GM19023 (cell line): ENCODE data around the gene DBNDD2.

Source experiments
- ATAC-seq: cut with Tn5 transposase; IDR thresholded peaks from one replicate; pipeline ENCODE4 v1.9.1; 2021; ENCODE audit warnings: mild to moderate bottlenecking, moderate library complexity; ENCODE audit not compliant: unreplicated experiment

DBNDD2 gene

DNA sequence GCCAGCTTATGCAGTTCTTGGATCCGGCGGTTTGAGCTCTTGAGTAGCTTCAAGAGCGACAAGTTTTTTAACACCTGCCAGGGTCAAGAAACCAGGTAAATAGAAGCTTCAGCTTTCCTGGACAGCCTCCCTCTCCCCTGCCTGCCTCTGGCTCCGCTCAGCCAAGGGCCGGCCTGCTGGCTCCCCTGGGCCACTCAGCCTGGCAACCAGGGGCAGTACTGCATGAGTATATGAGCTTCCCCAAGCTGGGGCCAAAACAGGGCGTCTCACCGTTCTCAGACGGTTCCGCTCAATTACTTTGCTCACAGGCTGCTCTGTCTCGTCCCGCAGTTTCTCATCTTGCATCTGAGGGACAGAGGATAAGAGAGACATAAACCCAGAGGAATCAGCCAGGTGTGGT, 30.8 kb upstream of the DBNDD2 start:
- no peak for ATAC-seq

DNA sequence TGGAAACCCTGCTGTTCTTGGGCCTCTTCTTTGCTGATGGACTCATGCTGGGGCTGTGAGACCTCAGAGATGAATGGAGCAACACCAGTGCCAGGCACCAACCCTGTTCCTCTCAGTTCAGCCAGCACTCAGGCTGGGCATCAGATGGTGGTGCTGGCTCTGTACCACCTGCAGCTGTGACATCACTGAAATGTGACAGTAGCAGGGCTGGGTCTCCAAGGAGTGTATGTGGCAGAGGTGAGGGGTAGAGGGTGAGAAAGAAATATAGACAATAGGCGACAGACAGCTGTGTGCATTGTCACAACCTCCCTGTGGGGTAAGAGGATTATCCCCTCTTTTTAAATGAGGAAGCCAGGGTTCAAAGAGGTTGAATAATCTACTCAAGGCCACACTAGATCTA, 29.9 kb upstream of the DBNDD2 start, which contains the start of gene TP53TG5:
TP53TG5 (minus strand) TSS at position 135 of the 400 bp plus-strand sequence; CDS start at position 46, 89 bp downstream.
- ATAC-seq = no peak

DNA sequence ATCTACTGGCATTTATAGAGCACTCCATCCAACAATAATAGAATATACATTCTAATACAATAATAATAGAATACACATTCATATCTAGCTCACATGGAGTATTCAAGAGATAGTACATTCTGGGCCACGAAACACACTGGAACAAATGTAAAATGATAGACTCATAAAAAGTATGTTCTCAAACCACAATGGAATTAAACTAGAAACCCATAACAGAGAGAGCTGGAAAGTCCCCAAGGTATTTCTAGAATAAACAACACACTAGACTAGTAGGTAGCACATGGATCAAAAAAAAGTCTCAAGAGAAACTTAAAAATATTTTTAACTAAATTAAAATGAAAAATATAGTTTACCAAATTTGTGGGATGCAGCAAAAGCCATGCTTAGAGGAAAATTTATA, 20.8 kb upstream of the DBNDD2 start:
- no peak for ATAC-seq

DNA sequence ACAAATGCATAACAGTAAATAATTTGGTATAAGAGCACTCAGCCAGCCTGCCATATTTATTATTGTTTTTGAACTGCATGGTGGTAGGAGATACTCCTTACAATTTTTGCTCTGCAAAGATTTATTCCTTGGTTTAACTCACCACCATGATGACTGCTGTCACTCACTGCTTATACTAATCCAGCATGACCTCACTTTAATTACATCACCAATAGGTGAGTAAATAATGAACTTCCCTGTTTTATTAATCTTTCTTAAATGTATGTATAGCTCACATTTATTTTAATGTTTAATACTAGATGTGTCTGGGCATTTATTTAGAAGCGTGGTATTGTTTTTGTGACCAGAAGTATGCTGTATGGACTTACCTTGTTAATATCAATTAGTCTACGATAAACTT, 17.2 kb upstream of the DBNDD2 start:
- ATAC-seq = no peak

DNA sequence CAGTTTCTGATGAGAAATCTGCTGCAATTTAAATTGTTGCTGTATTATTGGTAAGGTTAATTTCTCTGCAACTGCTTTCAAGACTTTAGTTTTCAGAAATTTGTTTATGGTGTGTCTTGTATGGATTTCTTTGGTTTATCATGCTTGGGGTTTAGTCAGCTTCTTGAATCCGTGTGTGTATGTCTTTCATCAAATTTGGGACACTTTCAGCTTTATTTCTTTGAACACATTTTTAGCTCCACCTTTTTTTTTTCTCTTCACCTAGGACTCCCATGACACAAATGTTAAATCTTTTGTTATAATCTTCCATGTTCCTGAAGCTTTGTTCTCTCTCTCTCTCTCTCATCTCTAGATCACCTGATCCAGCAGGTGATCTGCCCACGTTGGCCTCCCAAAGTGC, 16.5 kb upstream of the DBNDD2 start:
- ATAC-seq = no peak

DNA sequence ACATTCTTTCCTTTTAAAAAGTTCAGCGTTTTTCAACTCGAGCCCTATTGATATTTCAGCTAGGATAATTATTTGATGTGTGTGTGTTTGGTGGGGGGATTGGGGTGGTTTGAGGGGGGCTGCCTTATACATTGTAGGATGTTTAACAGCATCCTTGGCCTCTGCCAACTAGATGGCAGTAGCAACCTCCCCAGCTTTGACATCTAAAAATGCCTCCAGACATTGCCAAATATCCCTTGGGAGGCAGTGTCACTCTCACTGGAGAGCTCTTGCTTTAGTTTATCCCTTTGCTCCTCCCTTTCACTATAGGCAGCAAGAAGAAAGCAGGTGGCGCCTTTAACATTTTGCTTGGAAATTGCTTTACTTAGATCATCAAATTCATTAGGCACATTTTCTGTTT, 15.4 kb upstream of the DBNDD2 start:
- ATAC-seq = no peak

DNA sequence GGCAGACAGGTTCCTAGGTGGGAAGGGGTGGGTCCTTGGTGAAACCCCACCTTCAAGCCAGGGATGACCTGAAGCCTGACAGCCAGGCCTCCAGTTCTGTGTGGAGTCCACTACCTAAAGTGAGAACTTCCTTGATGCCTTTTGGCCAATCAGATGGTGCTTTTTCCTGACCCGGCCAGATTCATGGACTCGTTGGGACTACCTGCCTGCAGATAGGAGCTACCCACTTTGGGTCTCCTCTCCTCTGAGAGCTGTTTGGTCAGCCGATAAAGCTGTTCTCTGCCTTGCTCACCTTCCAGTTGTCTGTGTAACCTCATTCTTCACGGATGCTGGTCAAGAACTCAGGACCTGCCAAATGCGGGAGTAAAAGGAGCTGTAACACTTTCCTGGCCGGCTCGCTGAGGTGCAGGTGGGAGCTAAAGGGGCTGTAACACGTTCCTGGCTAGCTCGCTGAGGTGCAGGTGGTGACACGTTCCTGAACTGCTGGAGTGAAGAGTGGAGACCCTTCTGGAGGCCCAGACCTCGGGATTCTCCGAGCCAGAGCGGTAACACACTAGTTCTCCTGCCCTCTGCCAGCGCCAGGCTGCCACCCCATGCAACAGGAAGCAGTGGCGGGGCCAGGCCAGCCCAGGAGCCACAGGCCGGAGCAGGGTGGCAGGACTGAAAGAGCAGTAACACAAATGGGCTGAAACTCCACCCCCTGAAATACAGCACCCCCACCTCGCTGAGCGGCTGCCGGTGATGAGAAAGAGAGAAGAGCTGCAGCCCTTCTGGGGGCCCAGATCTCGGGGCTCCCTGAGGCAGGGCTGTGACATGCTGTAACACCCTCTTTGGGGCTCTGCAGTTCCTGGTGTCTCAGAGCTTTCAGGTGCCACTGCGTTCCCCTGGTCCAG, 13.6 kb upstream of the DBNDD2 start:
- ATAC-seq = no peak

DNA sequence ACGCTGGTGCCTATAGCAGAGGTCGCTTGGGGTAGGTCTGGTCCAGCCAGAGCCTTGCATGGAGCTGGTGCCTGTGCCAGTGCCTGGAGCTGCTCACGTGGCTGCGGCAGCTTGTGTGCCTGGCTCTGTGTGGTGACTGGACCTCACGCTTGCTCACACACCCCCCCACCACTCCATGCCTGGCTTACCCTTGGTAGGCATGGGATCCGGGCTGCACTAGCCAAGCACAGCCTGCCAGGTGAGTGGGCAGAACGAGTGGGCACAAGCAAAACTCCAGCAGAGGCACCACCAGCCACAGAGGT, 13.0 kb upstream of the DBNDD2 start:
- ATAC-seq = no peak

DNA sequence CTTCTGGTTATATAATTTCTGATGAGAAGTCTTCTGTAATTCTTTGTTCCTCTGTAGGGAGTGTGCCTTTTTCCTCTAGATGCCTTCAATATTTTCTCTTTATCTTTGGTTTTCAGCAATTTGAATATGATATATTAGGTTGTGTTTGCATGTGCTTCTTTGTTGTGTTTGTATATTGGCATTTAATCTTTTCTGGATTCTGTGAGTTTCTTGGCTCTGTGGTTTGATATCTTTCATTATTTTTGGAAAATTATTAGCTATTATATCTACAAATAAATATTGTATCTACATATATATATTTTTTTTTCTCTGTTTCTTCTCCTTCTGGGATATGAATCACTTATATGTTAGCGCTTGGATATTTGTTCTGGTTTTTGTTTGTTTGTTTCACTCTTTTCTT, 9.1 kb upstream of the DBNDD2 start:
- ATAC-seq = no peak

DNA sequence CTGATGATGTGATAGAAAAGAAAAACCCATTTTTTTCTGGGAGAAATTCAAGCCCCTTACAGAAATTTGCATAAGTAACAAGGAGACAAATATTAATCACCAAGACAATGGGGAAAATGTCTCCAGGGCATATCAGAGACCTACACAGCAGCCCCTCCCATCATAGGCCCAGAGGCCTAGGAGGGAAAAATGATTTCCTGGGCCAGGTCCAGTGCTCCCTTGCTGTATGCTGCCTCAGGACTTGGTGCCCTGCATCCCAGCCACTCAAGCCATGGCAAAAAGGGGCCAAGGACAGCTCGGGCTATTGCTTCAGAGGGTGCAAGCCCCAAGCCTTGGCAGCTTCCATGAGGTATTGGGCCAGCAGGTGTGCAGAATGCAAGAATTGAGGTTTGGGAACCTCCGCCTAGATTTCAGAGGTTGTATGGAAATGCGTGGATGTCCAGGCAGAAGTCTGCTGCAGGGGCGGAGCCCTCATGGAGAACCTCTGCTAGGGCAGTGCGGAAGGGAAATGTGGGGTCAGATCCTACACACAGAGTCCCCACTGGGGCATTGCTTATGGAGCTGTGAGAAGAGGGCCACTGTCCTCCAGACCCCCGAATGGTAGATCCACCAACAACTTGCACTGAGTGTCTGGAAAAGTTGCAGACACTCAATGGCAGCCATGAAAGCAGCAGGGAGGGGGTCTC, 7.6 kb upstream of the DBNDD2 start:
- no peak for ATAC-seq

DNA sequence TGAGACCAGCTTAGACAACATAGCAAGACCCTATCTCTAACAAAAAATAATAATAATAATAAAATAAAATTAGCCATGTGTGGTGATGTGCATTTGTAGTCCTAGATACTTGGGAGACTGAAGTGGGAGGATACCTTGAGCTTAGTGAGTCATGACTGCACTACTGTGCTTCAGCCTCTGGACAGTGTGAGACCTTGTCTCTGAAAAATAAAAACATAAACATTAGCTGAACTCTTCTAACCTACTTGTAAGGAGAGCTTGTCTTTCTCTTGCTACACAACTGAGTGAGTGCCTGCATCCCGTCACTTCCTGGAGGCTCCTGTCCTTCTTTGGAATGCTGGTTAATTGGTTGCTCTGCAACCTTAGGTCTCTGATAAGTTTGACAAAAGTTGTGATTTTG, 5.1 kb upstream of the DBNDD2 start:
- no peak for ATAC-seq

DNA sequence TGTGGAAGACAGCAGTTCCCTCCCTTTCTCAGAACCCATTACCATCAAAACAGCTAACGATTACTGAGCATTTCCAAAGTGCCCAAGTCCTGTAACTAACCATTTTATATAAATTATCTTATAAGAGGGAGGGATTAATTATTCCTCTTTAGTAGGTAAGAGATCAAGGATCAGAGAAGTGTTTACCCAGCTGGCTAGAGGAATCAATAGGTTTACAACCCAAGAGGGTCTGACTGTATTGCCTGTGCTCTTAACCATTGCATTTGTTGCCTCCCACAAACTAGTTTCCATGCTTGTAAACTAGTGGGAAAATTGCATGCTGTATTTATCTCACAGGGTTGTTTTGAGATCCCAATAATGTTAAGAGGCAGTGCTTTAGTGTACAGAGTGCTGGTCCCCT, 3.7 kb upstream of the DBNDD2 start:
- no peak for ATAC-seq

DNA sequence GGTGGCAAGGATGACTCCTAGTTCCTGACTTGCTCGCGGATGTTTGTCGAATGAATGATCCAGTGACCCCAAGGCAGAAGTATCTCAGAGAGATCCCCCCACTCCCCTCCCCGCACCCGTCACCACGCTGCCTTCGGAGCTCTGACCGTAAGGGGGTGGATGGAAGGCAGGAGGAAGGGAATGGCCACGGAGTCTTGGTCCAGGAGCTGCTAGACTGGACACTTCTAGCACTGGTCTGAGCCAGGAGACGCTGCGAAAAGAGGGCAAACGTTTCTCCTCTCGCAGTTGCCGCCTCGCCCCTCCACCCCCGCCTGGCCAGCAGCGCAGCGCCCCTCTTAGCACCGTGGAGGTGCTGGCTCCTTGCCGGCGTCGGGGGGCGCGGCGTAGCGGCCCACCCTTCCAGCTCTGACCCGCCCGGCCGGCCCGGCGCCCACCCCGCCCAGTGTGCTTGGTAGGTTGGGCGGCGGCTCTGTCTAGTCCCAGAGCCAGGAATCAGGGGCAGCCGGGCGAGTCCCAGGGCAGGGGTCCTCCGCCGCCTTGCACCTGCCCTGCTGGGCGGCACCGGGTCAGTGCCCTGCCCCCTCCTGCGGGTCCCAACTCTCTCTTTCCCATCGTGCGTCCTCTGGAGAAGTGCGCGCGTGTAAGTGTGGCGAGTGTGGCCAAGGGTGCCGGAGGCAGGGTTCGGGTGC, 2.4 kb upstream of the DBNDD2 start:
- no peak for ATAC-seq

DNA sequence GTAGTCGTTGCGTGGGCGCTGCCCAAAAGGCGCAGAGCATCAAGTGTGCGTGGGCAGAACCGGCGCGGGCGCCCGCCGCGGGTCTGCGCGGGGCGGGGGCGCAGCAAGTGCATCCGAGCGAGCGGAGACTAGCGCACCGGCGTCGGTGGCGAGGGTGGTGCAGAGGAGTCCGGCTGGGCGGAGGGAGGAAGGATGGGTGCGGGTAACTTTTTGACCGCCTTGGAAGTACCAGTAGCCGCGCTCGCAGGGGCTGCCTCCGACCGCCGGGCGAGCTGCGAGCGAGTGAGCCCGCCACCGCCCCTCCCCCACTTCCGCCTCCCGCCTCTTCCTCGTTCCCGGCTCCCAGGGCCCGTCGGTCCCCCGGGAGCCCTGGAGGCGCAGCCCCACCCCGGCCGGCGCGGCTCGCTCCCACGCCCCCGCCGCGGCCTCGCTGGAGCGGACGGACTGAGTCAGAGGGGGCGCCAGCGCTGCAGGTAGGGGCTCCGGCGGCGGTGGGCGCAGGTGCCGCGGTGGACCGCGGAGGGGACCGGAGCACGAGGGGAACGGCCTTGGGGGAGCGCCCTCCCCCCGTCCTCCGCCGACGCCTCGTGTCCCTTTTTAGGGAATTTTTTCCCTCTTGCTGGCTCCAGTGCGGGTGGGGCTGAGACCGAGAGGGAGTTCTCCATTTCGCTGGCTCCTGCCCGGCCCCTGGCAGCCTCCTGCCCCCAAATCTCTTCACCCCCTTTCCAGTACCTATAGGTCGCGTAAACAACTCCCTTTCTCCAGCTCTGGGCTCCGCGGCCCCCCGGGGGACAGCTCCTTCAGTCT, 1.6 kb upstream of the DBNDD2 start:
- no peak for ATAC-seq

DNA sequence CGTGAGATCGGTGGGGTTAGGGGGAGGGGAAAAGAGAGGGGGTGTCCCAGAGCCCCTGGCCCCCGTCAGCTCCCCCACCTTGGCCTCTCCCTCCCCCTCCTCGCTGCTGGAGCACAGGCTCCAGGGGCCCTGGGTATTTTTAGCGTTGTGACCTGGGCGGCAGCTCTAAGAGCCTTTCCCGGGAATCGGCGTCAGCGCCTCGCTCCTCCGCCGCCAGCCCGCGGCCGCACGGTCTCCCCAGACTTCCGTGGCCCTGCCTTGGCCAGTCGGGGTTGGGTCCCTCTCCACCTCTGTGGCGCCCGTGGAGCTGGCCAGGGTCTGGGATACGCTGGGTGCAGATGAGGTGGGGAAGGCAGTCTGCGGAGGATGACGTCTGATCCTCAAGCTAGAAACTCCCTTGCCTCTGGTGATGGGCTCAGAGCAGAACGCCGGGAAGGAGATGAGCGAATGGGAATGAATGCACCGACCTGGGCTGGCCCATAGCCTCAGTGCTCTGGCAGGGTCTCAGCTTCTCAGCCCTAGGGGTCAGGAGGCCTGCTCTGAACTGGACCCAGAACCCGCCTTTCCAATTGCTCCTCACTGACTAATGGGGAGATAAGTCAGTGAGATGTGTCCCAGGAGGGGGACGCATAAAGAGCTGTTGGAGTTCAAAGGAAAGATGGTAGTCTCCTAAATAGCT, 883 bp upstream of the DBNDD2 start:
- no peak for ATAC-seq

DNA sequence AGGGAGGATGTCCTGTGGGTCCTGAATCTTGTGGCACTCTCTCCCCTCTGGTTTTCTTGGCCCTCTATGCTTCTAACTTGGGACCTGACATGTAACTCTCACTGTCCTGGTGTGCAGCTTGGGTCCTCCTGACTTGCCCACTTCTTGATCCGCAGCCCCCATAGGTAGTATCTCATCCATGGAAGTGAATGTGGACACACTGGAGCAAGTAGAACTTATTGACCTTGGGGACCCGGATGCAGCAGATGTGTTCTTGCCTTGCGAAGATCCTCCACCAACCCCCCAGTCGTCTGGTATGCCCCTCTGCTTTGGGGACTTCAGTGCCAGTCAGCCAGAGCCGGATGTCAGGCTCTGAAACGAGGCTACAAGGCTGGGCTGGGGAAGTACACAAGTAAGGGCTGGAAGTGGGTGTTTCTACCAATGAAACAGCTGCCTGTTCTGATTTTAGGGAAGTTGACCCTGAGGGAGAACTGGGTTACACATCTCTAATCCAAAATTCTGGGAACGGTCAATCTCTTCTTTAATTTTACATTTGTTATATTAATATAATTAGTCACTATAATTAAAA, 641 bp downstream of the DBNDD2 start:
- no peak for ATAC-seq

DNA sequence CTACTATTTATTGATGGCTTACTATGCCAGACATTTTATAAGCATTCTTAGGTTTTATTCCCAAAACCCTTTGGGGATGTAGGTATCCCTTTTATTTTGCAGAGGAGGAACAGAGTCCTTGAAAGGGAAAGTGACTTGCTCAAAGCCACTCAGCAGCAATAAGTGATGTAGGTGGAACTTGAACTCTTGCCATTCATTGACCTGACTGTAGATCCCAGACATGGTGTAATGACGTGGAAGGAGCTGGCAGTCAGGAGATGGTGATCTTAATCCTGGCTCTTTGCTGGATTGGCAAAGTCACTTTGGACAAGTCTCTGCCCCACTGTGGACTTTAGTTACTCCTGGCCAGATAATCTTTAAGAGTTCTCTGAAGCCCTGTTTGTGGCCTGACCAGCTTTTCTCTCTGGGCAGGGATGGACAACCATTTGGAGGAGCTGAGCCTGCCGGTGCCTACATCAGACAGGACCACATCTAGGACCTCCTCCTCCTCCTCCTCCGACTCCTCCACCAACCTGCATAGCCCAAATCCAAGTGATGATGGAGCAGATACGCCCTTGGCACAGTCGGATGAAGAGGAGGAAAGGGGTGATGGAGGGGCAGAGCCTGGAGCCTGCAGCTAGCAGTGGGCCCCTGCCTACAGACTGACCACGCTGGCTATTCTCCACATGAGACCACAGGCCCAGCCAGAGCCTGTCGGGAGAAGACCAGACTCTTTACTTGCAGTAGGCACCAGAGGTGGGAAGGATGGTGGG, 1.6 kb downstream of the DBNDD2 start:
- ATAC-seq = no peak

DNA sequence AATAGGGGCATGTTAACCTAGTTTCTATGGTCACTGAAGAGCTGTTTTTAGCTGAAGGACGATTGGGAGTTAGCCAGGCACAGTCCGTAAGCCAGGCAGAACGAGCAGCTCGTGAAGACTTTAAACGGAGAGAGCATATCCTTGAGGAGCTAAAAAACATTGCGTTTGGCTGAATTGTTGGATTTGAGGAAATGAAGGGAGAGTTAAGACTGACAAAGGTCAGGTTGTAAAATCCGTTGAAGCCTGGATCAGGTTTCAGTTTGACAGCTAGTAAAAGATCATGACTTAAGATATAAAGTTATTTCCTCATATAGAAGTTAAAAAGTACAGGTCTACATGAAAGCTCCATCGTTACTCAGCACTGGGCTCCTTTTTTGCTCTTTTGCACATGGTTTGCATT, 2.8 kb downstream of the DBNDD2 start:
- ATAC-seq = no peak

DNA sequence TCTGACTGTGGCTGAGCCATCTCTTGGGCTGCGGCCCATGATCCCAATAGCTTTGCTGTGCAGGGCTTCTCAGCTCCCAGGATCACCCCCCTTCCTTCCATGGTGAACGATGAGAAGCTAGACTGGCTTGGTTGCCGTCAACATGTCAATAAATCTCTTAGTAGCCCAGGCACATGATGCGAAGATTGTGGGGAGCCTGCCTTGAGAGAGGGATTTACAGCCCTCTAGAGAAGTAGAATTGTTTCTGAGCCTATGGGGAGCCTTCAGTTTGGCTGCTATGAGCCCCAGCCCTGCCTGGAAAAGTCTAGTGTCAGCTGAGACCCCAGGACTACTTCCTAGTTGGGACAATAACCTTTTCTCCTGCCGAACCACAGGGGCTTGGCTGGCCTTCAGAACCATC, 4.6 kb downstream of the DBNDD2 start:
- no peak for ATAC-seq

DNA sequence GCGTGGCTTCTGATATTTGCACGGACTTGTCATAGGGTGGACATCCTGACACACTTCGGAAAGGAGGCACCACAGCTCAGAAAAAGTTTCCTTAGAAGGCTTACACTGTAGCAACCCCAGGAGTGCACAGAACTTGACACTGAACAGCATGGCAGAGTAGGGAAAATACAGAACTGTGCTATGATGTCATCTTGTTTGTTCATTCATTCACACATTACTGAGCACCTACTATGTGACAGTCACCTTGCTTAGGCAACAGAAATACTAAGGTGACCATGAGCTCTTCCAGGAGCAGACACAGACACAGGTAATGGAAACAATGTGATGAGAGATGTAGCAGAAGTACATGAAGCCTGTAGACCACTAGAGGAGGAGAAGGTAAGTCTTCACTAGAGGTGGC, 5.4 kb downstream of the DBNDD2 start:
- no peak for ATAC-seq
